BE2C (cell line): ENCODE measurements around the gene CHMP1A.

Experiments
- DNase-seq: peaks from one replicate; pipeline ENCODE4 v3.0.0-alpha.2; 2020
- H3K27me3 ChIP-seq: fragments of 250-450 bp; sonication (Bioruptor Pico); 2 replicates; pipeline ENCODE4 v1.5.1; 2020; ENCODE audit warnings: mild to moderate bottlenecking
- H3K36me3 ChIP-seq: fragments of 250-450 bp; sonication (Bioruptor Pico); 2 replicates; pipeline ENCODE4 v1.5.1; 2020; ENCODE audit warnings: mild to moderate bottlenecking
- H3K4me1 ChIP-seq: fragments of 250-450 bp; sonication (Bioruptor Pico); 2 replicates; pipeline ENCODE4 v1.5.1; 2020
- H3K4me3 ChIP-seq: 2 replicates; pipeline ENCODE4 v1.5.1; 2011; ENCODE audit warnings: low read depth, low read length
- H3K9me3 ChIP-seq: fragments of 250-450 bp; sonication (Bioruptor Pico); 2 replicates; pipeline ENCODE4 v1.5.1; 2020
- CTCF ChIP-seq: IDR thresholded peaks from 2 replicates; pipeline ENCODE4 v1.5.1; 2012; ENCODE audit warnings: mild to moderate bottlenecking, low read depth, low read length

CHMP1A gene

GRCh38 chr16:89646906-89647305, 10.6 kb downstream of the CHMP1A start:
- H3K9me3 ChIP-seq = no peaks in the 10 kb centered on the region
- no peak for TF ChIP-seq CTCF
- DNase-seq = no peak
- no peak overlapping the region for H3K4me3 ChIP-seq
- peaks cover 27% of the 10 kb centered on the region for H3K36me3 ChIP-seq
- H3K4me1 ChIP-seq = no peaks in the 10 kb centered on the region
- H3K27me3 ChIP-seq = no peaks in the 10 kb centered on the region

DNA sequence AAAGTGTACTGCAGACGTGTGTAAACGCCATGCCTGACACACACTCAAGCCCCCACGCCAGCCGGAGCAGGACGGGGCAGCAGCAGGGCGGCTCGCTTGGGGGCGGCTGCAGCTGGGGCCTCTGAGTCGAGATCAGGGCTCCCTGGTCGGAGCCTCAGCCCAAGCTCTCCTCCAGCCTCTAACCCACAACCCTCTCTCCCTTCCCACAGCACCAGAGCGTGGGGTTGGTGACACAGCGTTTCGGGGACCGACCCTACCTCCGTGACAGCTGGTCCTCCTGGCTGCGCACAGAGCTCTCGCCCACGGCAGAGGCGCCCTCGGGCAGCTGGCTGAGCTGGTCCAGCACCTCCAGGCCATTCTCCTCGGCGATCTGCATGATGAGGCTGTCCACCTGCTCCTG, 11.2 kb downstream of the CHMP1A start:
- Histone ChIP-seq H3K9me3 (no peaks in the 10 kb centered on the region), H3K4me3 (no peak overlapping the region), H3K27me3 (no peaks in the 10 kb centered on the region), H3K36me3 (peaks cover 20% of the 10 kb centered on the region), H3K4me1 (no peaks in the 10 kb centered on the region)
- no peak for DNase-seq
- TF ChIP-seq CTCF = no peak

DNA sequence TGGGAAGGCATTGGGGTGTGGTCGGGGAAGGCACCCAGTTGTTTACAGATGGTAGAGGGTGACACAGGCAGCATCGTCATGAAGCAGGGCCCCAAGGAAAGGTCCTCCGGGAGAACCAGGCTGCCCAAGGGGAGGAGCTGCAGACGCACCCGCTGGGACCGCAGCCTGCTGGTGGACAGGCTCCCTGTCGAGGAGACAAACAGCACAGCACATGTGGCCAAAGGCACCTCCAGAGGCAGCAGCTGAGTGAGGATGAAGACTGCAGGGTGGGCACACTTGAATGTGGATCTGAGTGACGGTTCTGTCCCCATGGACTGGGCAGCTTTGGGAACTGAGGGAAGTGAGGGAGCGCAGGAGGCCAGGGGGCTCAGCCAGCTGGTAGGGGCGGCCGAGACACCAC, 12.4 kb downstream of the CHMP1A start:
- Histone ChIP-seq H3K4me1 (peaks cover 4% of the 10 kb centered on the region), H3K36me3 (peaks cover 15% of the 10 kb centered on the region), H3K27me3 (no peaks in the 10 kb centered on the region), H3K9me3 (no peaks in the 10 kb centered on the region), H3K4me3 (no peak overlapping the region)
- DNase-seq = no peak
- no peak for TF ChIP-seq CTCF

- H3K4me1 ChIP-seq = peaks cover 4% of the 10 kb centered on the region
- no peaks in the 10 kb centered on the region for H3K9me3 ChIP-seq
- TF ChIP-seq CTCF = no peak
- no peak overlapping the region for H3K4me3 ChIP-seq
- H3K27me3 ChIP-seq = no peaks in the 10 kb centered on the region
- peaks cover 15% of the 10 kb centered on the region for H3K36me3 ChIP-seq
- no peak for DNase-seq
These were observed 13.7 kb downstream of the CHMP1A start for GRCh38 chr16:89643769-89644300.

- no peak for TF ChIP-seq CTCF
- Histone ChIP-seq H3K27me3 (no peaks in the 10 kb centered on the region), H3K4me1 (peaks cover 4% of the 10 kb centered on the region), H3K9me3 (no peaks in the 10 kb centered on the region), H3K4me3 (no peak overlapping the region), H3K36me3 (peaks cover 15% of the 10 kb centered on the region)
- DNase-seq = no peak
These were observed 14.9 kb downstream of the CHMP1A start for GRCh38 chr16:89642574-89642973.

DNA sequence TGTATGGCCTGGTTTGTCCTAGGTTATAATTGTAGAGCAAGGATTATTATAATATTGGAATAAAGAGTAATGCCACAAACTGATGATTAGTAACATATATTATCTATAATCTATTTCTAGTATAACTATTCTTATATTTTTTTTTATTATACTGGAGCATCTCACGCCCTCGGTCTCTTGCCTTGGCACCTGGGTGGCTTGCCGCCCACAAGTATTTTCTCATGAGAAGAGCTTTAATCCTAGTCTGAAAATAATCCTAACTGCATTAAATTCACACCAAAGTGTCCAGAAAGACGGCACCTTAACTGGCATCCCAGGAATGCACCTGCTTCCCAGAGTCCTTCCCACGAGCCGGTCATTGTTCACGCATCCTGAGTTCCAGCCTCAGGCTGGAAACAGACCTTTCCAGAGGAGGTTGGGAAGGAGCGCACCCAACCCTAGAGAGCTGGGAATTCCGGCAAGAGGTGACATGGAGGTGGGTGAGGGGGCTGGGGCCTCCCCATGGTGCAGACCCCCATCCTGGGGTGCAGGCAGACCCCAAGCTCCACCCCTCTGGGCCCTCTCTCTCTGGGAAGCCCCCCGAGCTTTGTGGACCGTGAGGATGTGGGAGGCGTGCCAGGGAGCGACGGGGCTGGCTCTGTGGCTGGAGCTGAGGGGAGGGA, 15.9 kb downstream of the CHMP1A start:
- Histone ChIP-seq H3K4me3 (no peak overlapping the region), H3K36me3 (peaks cover 11% of the 10 kb centered on the region), H3K9me3 (no peaks in the 10 kb centered on the region), H3K4me1 (peaks cover 4% of the 10 kb centered on the region), H3K27me3 (no peaks in the 10 kb centered on the region)
- no peak for TF ChIP-seq CTCF
- no peak for DNase-seq
